Fibroblast of the aortic adventitia (primary cell): ENCODE data around the gene SGIP1. TPM values are rescaled to one million over a fixed set of nuclear protein-coding genes. Genes with fewer than 3 reads are reported as not detected.

Experiments used
- DNase-seq: peaks from one replicate; pipeline ENCODE4 v3.0.0-alpha.2; 2010; ENCODE audit warnings: low read depth
- H3K4me3 ChIP-seq: 2 replicates; pipeline ENCODE4 v1.5.1; 2011; ENCODE audit warnings: low read depth, mild to moderate bottlenecking, control low read depth, low read length, moderate library complexity
- CTCF ChIP-seq: IDR thresholded peaks from 2 replicates; pipeline ENCODE4 v1.5.1; 2011; ENCODE audit warnings: mild to moderate bottlenecking, low read length, control low read depth, inconsistent platforms; ENCODE audit not compliant: insufficient read depth
- total RNA-seq: library from RNA; depleted of rRNA; stranded (reverse); fragments of >200 nt; gene quantifications from 2 replicates; pipeline ENCODE4 v1.2.3, GENCODE V29; 2012; ENCODE audit warnings: low replicate concordance

Gene SGIP1
- total RNA-seq, 1 donor, result 21.1 TPM

- no peak for DNase-seq
- no peak for TF ChIP-seq CTCF
- no peak overlapping the region for H3K4me3 ChIP-seq
Measured at GRCh38 chr1:66770694-66771093, 236.7 kb downstream of the SGIP1 start.

GRCh38 chr1:66773227-66773626 is 239.3 kb downstream of the SGIP1 start:
- TF ChIP-seq CTCF, result no peak
- DNase-seq, result no peak
- H3K4me3 ChIP-seq, result no peak overlapping the region

GRCh38 chr1:66774438-66774837 is 240.5 kb downstream of the SGIP1 start:
- no peak for TF ChIP-seq CTCF

GRCh38 chr1:66775646-66776045 is 241.7 kb downstream of the SGIP1 start:
- no peak for DNase-seq
- TF ChIP-seq CTCF, result no peak
- no peak overlapping the region for H3K4me3 ChIP-seq

More at GRCh38 chr1:66774438-66774837, 240.5 kb downstream of the SGIP1 start:
- H3K4me3 ChIP-seq, result no peak overlapping the region
- no peak for DNase-seq

- peak; percentile 2 for DNase-seq
- TF ChIP-seq CTCF, result no peak
- H3K4me3 ChIP-seq, result no peak overlapping the region
Measured at GRCh38 chr1:66777831-66778230, 243.9 kb downstream of the SGIP1 start.

GRCh38 chr1:66778266-66778665 is 244.3 kb downstream of the SGIP1 start:
- TF ChIP-seq CTCF, result no peak
- H3K4me3 ChIP-seq, result no peak overlapping the region
- peak; percentile 4 for DNase-seq

GRCh38 chr1:66778969-66779368 is 245.0 kb downstream of the SGIP1 start:
- peak; percentile 33 for DNase-seq
- H3K4me3 ChIP-seq, result peak overlapping the region; percentile 22
- TF ChIP-seq CTCF, result no peak
